Measurements from ENCODE around the gene CXCR6.

- TF ChIP-seq CTCF (IDR thresholded peaks at IDR 0.05 in 4 of 5, conservative IDR thresholded peaks at IDR 0.05 in 1 of 5) (no peak), POLR2A (IDR thresholded peaks at IDR 0.05) (no peak)
These were observed 5.6 kb downstream of the CXCR6 start for GRCh38 chr3:45948881-45949280.

Measured in gastrocnemius medialis (tissue), 4 donors.